Lower leg skin (tissue), 3 donors: Measurements from ENCODE around the gene TBX1.

Experiments
- CTCF ChIP-seq, 3 donors: fragments of 450-650 bp; IDR thresholded peaks; one replicate each; pipeline ENCODE4 v1.5.1; 2016; ENCODE audit warnings: antibody characterized with exemption in 3 of 3, mild to moderate bottlenecking in 3 of 3, moderate library complexity in 2 of 3
- POLR2A ChIP-seq, 2 donors: fragments of 450-650 bp; IDR thresholded peaks; one replicate each; pipeline ENCODE4 v1.6.1; 2016 to 2017; ENCODE audit warnings: antibody characterized with exemption in 2 of 2, mild to moderate bottlenecking in 1 of 2, moderate library complexity in 1 of 2

- TF ChIP-seq POLR2A (IDR thresholded peaks at IDR 0.05) (no peak), CTCF (IDR thresholded peaks at IDR 0.05) (no peak)
Measured at GRCh38 chr22:19735665-19736510, 24.7 kb upstream of the TBX1 start.
